Mesothelial cell of epicardium (in vitro differentiated cells): ENCODE data around the gene LIMK1. TPM values are rescaled to one million over a fixed set of nuclear protein-coding genes. Genes with fewer than 3 reads are reported as not detected.
"Not testable (repeated sequence)": the region's sequence is repeated elsewhere in the genome, so short reads cannot be mapped to it uniquely, and the experiment has no call there.

Source experiments
- DNase-seq, 2 experiments: peaks; one replicate each; pipeline ENCODE4 v3.0.0; 2021; ENCODE audit warnings: low spot score in 2 of 2; ENCODE audit not compliant: unreplicated experiment in 2 of 2
- H3K27ac Mint-ChIP-seq: 2 replicates; pipeline ENCODE4 v1.8.0; 2021; ENCODE audit warnings: mixed read lengths
- H3K27me3 Mint-ChIP-seq: 2 replicates; pipeline ENCODE4 v1.8.0; 2021; ENCODE audit warnings: low read depth, mixed read lengths
- H3K36me3 Mint-ChIP-seq: 2 replicates; pipeline ENCODE4 v1.8.0; 2021; ENCODE audit warnings: mixed read lengths
- H3K4me1 Mint-ChIP-seq: 2 replicates; pipeline ENCODE4 v1.8.0; 2021; ENCODE audit warnings: mixed read lengths
- H3K4me3 Mint-ChIP-seq: 2 replicates; pipeline ENCODE4 v1.8.0; 2021; ENCODE audit warnings: mild to moderate bottlenecking, moderate library complexity, mixed read lengths
- H3K9me3 Mint-ChIP-seq: 2 replicates; pipeline ENCODE4 v1.8.0; 2021; ENCODE audit warnings: mixed read lengths
- CTCF ChIP-seq: fragments of 200-600 bp; sonication (generic); IDR thresholded peaks from one replicate; pipeline ENCODE4 v1.5.0; 2021; ENCODE audit warnings: antibody characterized with exemption; ENCODE audit not compliant: unreplicated experiment
- total RNA-seq: library from RNA; stranded (reverse); gene quantifications from 3 replicates; pipeline ENCODE4 v1.2.1, GENCODE V29; 2021

Gene LIMK1
- total RNA-seq, 1 donor from 2014 or later: 54.6 TPM

- DNase-seq: no peak
- no peaks in the 10 kb centered on the region for H3K9me3 Mint-ChIP-seq
These were observed 23.2 kb downstream of the LIMK1 start for GRCh38 chr7:74106846-74107245.

GRCh38 chr7:74115326-74115725, 31.7 kb downstream of the LIMK1 start:
- H3K4me3 Mint-ChIP-seq: no peak overlapping the region
- DNase-seq: no peak
- no peak for TF ChIP-seq CTCF
- no peaks in the 10 kb centered on the region for H3K27me3 Mint-ChIP-seq
- H3K36me3 Mint-ChIP-seq: peaks cover 22% of the 10 kb centered on the region
- H3K4me1 Mint-ChIP-seq: no peaks in the 10 kb centered on the region
- H3K27ac Mint-ChIP-seq: no peak overlapping the region
- H3K9me3 Mint-ChIP-seq: peaks cover 4% of the 10 kb centered on the region

More at GRCh38 chr7:74106846-74107245, 23.2 kb downstream of the LIMK1 start:
- Mint-ChIP-seq H3K36me3 (peaks cover 33% of the 10 kb centered on the region), H3K27ac (no peak overlapping the region), H3K4me3 (no peak overlapping the region), H3K4me1 (peaks cover 2% of the 10 kb centered on the region), H3K27me3 (no peaks in the 10 kb centered on the region)
- no peak for TF ChIP-seq CTCF

GRCh38 chr7:74116356-74116755, 32.8 kb downstream of the LIMK1 start:
- peaks cover 21% of the 10 kb centered on the region for H3K36me3 Mint-ChIP-seq
- no peak overlapping the region for H3K27ac Mint-ChIP-seq
- no peaks in the 10 kb centered on the region for H3K27me3 Mint-ChIP-seq
- no peak for TF ChIP-seq CTCF
- peaks cover 4% of the 10 kb centered on the region for H3K9me3 Mint-ChIP-seq
- DNase-seq: no peak
- no peaks in the 10 kb centered on the region for H3K4me1 Mint-ChIP-seq
- no peak overlapping the region for H3K4me3 Mint-ChIP-seq

DNA sequence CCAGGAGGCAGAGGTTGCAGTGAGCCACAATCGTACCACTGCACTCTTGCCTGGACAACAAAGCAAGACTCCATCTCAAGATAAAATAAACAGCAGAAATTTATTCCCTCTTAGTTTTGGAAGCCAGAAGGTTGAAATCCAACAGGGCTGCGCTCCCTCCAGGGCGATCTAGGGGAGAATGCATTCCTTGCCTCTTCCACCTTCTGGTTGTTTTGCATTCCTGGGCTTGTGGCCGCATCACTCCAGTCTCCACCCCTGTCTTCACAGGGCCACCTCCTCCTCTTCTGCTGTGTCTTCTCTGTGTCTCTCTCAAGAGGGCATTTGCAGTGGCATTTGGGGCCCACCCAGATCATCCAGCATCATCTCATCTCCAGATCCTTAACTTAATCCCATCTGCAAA, 36.2 kb downstream of the LIMK1 start:
- Mint-ChIP-seq H3K4me3 (no peak overlapping the region), H3K9me3 (peaks cover 4% of the 10 kb centered on the region), H3K36me3 (peaks cover 18% of the 10 kb centered on the region), H3K27ac (no peak overlapping the region), H3K27me3 (no peaks in the 10 kb centered on the region), H3K4me1 (no peaks in the 10 kb centered on the region)
- no peak for DNase-seq
- TF ChIP-seq CTCF: no peak

DNA sequence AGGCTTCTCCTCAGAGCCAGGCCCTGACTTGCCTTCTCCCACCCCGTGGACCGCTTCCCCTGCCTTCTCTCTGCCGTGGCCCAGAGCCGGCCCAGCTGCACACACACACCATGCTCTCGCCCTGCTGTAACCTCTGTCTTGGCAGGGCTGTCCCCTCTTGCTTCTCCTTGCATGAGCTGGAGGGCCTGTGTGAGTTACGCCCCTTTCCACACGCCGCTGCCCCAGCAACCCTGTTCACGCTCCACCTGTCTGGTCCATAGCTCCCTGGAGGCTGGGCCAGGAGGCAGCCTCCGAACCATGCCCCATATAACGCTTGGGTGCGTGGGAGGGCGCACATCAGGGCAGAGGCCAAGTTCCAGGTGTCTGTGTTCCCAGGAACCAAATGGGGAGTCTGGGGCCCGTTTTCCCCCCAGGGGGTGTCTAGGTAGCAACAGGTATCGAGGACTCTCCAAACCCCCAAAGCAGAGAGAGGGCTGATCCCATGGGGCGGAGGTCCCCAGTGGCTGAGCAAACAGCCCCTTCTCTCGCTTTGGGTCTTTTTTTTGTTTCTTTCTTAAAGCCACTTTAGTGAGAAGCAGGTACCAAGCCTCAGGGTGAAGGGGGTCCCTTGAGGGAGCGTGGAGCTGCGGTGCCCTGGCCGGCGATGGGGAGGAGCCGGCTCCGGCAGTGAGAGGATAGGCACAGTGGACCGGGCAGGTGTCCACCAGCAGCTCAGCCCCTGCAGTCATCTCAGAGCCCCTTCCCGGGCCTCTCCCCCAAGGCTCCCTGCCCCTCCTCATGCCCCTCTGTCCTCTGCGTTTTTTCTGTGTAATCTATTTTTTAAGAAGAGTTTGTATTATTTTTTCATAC, 38.0 kb downstream of the LIMK1 start:
- no peak for TF ChIP-seq CTCF
- Mint-ChIP-seq H3K27me3 (no peaks in the 10 kb centered on the region), H3K36me3 (peaks cover 18% of the 10 kb centered on the region), H3K27ac (no peak overlapping the region), H3K4me1 (no peaks in the 10 kb centered on the region), H3K9me3 (peaks cover 4% of the 10 kb centered on the region), H3K4me3 (no peak overlapping the region)
- no peak for DNase-seq

DNA sequence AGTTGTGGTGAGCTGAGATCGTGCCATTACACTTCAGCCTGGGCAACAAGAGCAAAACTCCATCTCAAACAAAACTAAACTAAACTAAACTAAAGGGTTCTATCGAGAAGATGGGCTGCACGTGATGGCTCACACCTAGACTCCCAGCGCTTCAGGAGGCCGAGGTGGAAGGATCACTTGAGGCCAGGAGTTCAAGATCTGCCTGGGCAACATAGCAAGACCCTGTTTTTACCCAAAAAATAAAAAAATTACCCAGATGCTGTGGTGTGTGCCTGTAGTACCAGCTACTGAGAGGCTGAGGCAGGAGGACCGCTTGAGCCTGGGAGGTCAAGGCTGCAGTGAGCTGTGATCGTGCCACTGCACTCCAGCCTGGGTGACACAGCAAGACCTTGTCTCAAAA, 40.3 kb downstream of the LIMK1 start:
- peaks cover 14% of the 10 kb centered on the region for H3K36me3 Mint-ChIP-seq
- not testable (repeated sequence) for H3K9me3 Mint-ChIP-seq, H3K4me3 Mint-ChIP-seq, H3K27me3 Mint-ChIP-seq, H3K27ac Mint-ChIP-seq, H3K4me1 Mint-ChIP-seq, DNase-seq
